GM19372 (cell line): ENCODE measurements around the gene ORMDL3.
"Not testable (repeated sequence)": the region's sequence is repeated elsewhere in the genome, so short reads cannot be mapped to it uniquely, and the experiment has no call there.

Experiments used
- ATAC-seq: cut with Tn5 transposase; IDR thresholded peaks from one replicate; pipeline ENCODE4 v1.9.1; 2021; ENCODE audit warnings: mild to moderate bottlenecking, low read depth, moderate library complexity; ENCODE audit not compliant: unreplicated experiment

ORMDL3 gene

DNA sequence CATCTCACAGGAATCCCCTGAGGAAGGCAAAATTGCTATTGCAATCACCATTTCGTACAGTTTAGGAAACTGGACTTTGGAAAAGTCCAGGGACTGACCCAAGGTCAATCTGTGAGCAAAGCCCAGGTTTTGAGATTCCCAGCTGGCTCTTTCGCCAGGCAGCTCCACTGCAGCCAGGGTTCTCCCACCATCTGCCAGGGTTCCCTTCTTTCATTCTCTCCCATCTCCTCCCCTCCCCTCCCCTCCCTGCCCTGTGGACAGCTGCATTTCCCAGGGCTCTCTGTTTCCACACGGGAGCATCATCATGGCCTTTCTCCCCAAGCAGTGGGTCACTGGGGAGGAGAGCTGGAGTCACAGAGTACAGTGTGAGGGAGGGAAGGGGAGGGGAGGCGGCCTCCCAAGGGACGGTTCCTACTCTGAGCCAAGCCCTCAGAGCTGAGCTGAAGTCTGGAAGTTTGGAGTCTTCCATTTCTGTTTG, 23.5 kb upstream of the ORMDL3 start:
- ATAC-seq: no peak

DNA sequence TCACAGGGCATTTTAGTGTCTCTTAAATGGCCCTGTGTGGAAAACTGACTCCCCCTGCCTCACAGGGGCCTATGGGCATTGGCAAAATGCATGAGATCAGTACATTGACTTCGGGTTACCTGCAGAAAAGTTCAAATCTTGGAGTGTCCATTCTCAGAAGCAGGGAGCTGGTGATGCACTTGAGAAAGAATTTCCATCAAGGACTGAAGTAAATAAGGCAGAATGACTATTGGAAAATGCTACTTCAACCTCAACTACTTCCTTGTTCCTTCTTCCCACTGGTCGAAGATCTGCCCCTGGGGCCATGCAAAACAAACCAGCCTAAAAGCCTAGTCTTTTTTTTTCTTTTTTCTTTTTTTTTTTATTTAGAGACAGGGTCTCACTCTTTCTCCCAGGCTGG, 21.6 kb upstream of the ORMDL3 start:
- ATAC-seq: no peak

GRCh38 chr17:39948489-39948828, 21.1 kb upstream of the ORMDL3 start:
- ATAC-seq: not testable (repeated sequence)

DNA sequence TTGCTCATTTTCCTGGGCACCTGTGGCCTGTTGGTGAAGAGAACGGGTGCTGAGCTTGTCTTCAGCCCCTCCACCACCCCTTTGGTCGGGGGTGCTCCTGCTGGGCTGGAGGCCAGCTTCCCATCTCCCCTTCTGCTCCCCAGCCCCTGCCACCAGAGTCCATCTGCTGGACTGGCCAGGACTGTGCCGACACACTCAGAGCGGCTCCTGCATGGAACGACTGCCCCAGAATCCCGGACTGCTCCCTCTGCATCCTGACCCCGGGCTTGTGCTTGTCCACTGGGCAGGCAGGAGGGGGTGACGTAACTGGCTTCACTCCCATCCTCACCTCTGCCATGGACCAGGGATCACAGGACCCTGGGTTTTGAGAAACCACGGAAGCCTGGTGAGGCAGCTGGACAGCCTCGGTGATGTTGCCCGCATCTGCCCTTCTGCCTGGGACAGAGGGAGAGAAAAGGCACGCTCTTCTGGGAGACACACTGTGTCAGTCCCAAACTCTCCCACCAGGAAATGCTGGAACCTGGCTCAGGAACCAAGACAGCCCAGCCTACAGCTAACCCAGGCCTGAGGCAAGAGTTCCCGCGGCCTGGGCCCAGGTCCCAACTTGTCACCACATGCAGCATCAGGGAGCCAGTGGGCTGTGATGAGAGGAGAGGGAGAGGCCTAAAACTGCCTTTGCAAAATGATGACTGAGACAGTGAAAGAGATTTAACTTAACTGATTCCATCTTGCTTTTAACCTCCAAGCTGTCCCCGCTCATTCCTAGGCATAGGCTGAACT, 19.3 kb upstream of the ORMDL3 start:
- no peak for ATAC-seq

DNA sequence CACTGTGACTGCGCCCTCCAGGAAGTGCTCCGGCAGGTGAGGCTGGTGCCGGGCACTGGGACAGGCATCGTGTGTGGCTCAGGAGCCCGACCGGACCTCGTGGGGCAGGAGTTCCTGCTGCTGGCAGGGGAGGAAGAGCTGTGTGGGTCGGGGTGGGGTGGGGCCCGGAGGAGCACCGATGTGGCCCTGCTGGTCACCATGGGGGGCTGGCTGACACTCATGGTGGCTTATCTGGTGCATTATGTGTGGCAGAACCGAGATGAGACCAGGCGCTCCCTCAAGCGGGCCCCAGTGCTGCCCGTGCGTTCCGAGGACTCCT, 17.0 kb upstream of the ORMDL3 start:
- ATAC-seq: no peak

- ATAC-seq: no peak
Measured at GRCh38 chr17:39943702-39944392, 16.4 kb upstream of the ORMDL3 start.

- no peak for ATAC-seq
Measured at GRCh38 chr17:39939588-39940419, 12.4 kb upstream of the ORMDL3 start.

DNA sequence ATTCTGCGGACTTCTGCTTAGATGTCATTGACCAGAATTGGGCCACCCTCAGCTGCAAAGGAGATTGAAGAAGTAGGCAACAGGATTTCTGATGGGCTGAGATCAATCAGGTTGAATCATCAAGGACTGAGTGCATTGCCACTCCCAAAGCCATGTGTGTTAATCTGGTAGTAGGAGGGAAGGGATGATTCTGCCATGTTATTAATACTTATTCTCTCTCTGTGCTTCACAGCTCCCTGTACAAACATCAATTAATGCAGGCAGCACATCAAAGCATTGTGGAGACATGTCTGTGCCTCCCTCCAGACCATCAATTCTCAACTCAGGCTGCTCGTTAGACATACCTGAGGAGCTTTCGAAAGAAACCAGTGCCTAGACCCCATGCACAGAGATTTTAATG, 11.7 kb upstream of the ORMDL3 start:
- ATAC-seq: no peak

GRCh38 chr17:39938140-39938869, 10.9 kb upstream of the ORMDL3 start:
- ATAC-seq: no peak

DNA sequence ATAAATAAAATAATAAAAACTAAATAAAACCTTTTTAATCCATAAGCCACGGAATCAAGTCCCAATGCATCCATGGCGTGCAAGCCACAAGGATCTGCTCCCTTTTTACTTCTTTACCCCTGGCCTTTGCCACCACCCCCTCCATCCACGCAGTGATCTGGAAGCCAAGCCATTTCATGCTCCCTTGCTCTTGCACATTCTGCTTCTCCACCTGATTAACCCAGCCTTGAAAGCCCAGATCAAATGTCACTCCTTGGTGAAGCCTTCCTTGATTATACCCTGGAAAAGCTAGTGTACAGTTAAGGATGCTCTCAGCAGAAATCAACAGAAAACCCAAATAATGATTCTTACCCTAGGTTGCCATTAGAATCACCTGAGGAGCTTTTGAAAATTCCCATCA, 10.0 kb upstream of the ORMDL3 start:
- no peak for ATAC-seq

GRCh38 chr17:39935909-39936308, 8.5 kb upstream of the ORMDL3 start:
- no peak for ATAC-seq

- ATAC-seq: no peak
Measured at GRCh38 chr17:39934324-39934723, 6.9 kb upstream of the ORMDL3 start.

- no peak for ATAC-seq
Measured at GRCh38 chr17:39933912-39934311, 6.5 kb upstream of the ORMDL3 start.

DNA sequence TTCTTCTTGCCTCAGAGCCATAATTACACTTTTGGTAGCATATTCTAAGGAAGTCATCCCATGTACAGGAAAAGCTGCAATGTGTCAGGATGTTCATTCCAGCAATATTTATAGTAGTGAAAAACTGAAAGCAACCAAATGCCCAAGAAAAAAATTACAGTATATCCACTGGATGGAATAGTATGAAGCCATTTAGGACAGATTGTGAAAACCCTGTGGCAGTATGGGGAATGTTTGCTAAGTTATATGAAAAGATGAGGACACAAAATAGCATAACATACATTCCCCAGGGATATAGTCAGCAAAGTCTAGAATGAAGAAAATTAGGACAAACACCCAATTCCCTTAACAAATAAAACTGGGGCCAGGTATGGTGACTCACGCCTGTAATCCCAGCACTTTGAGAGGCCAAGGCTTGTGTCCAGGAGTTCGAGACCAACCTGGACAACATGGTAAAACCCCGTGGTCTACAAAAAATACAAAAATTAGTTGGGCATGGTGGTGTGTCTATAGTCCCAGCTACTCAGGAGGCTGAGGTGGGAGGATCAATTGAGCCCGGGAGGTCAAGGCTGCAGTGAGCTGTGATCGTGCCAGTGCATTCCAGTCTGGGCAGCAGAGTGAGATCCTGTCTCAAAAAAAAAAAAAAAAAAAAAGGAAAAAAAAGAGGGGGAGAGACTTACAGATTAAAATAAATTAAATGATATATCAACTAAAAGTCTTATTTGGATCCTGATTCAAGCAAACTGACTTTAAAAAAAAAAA, 2.4 kb upstream of the ORMDL3 start:
- no peak for ATAC-seq

DNA sequence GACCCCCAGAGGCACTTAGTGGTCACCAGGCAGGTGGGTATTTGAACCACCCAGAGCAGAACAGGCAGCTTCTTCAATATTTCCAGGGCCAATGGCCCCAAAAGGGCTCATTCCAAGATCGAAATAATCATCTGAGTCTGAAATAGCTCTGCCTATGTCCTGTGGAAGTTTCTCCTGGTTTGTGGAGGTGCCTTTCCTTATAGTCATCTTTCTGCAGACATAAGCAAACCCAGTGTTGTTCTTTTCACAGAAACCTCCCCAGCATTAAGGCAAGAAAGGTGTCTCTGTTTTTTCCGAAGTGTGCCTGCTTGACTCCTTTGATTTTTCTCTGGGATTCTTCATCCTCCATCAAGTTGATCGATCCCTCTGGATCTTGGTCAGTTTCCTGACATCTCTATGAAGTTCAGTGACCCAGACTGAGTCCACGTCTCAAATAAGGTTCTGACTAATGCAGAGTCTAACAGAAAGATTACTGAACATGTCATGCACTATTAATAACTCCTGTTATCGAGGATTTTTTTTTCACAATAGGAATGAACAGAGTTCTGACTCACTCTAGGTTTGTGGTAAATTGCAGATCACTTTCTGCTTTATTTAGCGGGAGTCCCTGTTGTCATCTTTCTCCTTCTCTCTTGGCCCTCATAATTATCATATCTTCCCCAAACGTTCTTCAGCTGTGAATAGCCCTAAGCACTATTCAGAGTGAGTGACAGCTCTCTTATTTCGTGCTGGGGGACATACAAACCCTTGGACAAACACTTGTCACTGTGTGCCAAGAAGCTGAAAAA, 1.7 kb upstream of the ORMDL3 start:
- no peak for ATAC-seq

GRCh38 chr17:39927929-39928857, 792 bp upstream of the ORMDL3 start:
- peak; percentile 19 for ATAC-seq

DNA sequence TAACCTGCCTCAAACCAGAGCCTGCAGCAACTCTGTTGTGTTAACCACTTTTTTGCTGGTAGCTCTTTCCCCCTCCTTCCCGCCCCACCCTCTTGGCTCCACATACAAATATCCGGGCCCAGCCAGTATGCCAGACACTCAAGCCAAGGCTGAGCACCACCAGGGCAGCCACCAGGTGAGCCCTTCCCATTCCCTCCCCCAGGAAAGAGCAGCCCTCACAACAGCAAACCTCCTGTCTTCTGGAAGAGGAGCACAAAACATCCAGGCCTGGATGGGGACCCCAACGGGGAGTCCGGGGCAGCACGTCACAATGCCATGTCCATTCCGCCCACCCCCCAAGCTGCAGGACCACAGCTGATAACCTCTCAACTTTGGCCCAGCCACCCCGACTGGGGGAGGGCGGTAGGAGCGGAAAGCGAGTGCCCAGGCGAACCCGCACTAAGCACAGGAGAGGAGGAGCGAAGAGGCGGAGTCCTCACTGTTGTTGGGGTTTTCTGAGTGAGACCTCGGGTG, 757 bp downstream of the ORMDL3 start:
- ATAC-seq: no peak

DNA sequence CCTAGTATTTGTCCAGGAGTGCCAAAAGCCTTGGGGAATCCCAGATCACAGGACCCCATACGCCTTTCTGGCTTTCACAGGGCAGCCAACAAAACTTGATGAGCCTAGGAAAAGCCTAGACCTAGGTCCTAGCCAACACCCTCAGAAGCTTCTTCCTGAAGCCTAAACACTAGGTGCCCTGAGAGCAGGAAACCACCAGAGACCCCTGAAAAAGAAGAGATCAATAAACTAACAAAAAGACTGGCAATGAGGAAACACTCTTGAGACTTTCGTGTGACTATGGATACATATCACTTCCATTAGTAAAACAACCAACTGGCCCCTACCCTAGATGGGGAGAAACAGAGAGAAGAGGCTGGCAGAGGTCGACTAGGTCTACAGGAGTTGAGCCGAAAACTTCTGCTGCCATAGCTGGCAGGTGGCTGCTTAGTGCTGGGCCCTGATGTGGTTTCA, 1.2 kb downstream of the ORMDL3 start:
- no peak for ATAC-seq
